ENCODE results near the gene SECISBP2.

The SECISBP2 gene

DNA sequence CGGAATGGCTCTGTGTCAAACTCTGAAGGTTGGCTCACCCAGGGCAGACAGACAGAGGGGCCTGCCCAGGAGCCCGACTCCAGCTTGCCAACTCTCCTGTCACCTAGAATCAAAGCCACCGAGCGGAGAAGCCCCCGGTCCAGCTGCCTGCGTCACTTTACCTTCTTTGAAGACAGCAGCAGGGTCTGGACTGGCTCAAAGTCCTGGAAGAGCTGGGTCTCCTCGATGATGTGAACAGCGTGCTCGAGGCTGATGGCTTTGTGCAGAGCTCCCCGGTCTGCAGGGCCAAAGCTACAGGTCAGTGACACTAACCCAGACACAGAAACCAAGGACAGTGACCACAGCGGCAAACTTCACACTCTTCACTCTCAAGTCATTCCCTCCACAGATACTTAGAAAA, 67.9 kb downstream of the SECISBP2 start:
- no peak for DNase-seq

GRCh38 chr9:89386797-89387196, 68.5 kb downstream of the SECISBP2 start:
- no peak for DNase-seq

- no peak for DNase-seq
Observed at GRCh38 chr9:89387197-89387849, 69.0 kb downstream of the SECISBP2 start.

- DNase-seq, result peak; percentile 58
Observed at GRCh38 chr9:89388084-89388867, 70.0 kb downstream of the SECISBP2 start.

- no peak for DNase-seq
Observed at GRCh38 chr9:89388868-89389177, 70.5 kb downstream of the SECISBP2 start.

DNA sequence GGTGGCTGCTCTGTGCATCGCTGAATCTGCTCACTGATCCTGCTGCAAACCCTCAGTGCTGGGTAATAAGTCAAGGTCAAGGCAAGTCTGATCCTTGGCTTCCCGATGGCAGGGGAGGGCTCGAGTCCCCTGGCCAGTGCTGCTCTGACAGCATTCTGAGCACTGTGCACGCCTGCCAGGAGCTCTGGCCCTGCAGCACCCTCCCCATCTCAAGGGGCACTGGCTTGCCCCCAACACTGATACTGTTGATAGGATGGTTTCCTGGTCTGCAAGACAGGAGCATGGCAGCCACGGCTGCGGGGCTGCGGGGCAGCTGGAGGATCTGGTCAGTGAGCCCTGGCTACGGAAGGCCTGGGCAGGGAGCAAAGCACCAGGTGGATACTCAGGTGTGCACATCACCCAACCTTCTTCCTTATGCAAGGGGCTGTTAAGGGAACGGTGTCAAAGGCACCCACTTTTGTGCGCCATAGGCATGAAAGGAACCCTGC, 71.8 kb downstream of the SECISBP2 start:
- no peak for DNase-seq

DNA sequence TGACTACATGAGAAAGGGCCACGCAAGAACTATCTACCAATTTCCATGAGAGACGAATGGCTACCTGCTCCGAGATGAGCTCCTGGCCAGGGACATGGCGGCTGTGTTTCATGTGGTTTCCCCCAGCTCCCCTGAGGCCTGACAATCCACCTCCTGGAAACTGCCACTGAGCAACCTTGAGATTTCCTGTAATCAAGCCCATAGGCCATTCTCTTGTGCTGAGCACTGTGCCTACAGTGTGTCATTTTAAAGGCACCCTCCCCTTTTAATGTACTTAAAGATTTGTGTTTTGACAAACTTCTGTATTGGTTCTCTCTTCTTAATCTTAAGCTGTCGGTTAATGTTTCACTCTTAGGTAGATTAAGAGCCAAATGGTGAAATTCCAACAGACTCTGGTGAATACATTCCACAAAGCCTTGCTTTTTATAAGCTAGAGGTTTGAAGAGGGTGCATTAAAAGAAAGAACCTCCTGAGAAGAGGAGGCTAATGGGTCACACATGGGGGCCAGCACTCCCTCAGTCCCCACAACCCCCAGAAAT, 72.3 kb downstream of the SECISBP2 start:
- DNase-seq, result no peak

DNA sequence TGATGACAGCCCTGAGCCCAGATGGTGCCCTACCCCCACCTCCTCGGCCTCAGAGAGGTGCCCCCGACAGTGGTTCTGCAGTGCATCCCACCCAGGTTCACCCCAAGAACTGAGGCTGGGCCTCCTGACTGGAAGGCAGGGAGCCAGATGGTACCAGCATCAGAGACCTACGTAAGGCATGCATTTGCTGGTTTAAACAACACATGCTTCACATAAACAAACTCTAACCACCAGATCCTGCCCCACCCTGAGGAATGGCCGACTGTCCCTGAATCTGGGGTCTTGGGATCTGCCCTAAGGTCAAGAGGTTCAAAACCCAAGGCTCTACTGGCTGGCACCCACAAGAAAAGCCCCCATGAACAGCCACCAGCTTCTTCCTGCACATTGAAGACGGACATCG, 73.3 kb downstream of the SECISBP2 start:
- no peak for DNase-seq

DNA sequence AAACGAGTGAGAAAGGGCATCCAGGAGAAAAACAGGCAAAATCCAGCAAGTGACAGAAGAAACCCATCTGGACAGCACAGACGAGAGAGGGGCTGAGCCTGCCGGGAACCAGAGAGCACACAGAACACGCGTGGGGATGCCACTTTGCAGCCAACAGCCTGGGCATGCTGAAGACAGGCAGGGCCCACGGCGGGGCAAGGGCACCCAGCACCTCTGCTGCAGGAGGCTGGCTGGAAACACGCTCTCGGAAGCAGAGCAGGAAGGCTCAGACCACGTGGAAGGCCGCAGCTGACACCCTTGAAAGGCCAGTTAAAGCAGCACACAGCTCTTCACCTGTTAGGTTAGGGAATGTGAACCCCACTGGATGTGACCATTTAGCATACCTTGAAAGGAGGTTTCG, 76.1 kb downstream of the SECISBP2 start:
- DNase-seq, result no peak

GRCh38 chr9:89395931-89396710, 77.8 kb downstream of the SECISBP2 start:
- no peak for DNase-seq

DNA sequence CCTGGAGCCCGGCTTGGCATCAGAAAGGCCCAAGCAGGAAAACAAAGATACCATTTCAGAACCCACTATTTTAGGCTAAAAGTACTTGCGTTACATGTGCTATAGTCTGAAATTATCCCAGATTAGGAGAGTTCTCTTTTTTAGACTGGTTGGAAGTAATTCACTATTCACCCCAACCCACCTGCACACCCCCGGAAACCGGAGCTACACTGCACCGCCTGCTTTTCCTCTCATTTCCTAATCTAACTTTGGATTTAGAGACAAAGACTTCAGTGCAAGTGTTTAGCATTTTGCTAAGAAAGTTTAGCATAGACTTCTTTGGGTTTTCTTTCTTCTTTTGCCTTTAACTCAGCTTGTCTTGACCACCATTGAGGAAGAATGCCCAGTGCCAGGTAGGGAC, 79.2 kb downstream of the SECISBP2 start:
- DNase-seq, result no peak

DNA sequence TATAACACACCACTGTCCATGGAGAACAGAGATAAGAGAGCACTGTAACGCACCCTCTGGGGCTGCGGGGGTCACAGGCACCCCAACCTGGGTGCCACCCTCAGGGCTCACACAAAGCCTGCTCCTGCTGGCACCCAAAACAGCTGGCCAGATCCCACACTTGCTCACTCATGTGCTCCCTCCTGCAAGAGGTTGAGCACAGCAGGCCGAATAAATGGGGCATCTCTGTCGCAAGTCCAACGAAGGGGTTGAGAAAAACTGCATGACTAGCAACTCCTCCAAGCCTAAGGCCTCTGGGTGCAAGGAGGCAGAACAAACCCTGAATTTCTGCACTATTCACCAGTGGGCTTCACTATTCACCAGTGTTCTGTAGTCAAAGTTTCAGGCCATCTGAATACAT, 80.3 kb downstream of the SECISBP2 start:
- DNase-seq, result no peak

DNA sequence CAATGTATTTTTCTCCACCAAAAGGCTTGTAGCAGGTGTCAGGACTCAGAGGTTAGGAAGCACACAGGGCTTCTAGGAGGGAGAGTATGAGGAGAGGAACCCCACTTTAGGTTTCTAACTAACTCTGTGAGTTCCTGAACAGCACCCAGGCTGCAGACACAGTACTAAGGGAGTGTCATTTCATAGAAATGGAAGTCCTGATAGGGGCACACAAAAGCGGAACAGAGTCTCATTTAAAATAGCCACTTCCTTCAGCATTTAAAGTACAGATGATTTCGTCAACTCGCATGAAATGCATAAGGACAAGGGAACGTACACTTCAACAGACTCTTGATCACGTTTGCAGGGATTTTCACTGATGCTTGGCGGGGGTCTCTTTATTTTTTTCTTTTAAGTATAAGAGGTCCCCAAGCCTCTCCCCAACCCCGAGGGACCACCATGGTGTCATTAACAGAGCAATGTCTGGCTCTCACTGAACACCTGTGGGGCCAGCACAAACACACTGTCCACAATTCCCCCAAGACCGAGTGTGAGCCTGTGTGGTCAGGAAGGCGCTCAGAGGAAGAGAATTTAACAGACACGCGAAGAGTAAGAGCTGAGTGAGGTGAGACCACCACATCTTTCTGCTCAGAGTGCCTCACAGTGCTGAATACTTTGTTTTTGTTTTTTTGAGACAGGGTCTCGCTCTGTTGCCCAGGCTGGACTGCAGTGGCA, 82.3 kb downstream of the SECISBP2 start:
- DNase-seq, result peak; percentile 28

DNA sequence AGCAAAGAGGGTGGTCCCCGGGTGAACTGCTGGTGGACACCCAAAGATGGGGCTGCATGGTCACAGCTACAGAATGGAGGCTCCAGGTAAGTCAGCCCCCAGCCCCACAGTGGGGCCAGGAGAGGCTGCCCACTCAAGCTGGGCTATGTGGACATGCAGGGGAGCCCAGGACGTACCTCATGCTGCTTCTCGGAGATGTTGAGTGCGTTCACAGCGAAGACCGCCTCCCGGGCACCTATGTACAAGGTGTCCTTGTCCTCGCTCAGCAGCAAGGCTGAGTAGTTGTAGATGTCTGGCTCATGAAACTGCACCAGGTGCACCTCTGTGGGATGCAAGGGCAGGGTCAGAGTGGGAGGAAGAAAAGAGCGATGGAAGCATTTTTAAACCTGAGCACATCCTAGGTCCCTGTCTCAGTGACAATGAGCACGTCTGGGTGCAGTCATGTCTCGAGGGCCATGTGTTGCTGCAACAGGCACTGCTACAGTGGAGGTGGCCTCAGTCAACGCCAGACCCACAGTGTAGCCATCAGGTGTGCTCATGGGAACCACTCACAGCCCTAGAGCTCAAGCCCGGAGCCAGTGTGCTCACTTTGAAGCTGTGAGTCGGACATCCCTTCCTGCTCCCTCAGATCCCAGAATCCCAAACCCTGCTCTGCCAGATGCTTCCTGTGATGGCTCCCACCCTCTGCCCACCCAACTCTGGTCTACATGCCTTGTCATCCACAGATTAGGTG, 84.6 kb downstream of the SECISBP2 start:
- no peak for DNase-seq

- DNase-seq, result no peak
Observed at GRCh38 chr9:89404074-89404473, 85.8 kb downstream of the SECISBP2 start.

- no peak for DNase-seq
Observed at GRCh38 chr9:89405826-89406225, 87.5 kb downstream of the SECISBP2 start.

DNA sequence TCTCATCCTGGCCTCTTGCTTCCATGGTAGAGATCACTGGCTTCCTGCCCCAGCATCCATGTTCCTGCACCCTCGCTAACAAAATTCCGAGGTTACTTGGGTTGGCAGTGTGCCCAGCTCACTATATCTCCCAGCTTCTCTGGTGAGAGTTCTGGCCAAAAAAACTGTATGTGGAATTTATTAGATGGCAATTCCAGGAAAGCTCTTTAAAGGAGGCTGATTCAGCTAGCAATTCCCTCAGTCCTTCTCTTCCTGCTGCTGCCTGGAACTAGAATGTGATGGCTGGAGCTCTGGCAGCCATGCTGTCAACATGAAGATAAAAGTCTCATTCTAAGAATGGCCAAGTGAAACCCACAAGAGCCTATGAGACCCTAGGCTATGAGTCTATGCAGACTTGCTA, 88.8 kb downstream of the SECISBP2 start:
- no peak for DNase-seq

DNA sequence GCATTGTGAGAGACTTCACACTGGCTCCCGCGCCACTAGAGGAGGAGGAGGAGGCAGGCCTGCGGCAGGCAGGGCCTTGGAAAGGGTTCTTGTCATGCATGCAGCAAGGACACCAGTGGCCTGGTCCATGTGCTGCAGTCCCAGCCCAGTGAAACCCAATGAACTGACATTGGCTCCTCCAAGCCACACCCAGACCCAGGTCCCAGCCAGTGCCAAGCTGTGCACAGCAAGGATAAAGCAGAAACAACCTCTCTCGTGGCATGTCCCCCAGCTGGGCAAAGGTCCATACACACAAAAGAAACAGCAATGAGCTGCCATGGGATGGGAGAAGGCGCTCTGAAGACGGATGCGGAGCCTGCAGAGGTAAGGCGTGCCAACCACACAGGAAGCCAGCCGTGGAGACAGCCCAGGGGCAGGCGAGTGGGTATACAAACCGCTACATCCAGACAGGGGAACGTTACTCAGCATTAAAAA, 90.4 kb downstream of the SECISBP2 start:
- peak; percentile 65 for DNase-seq
